Dendritic cell treated with granulocyte-macrophage colony-stimulating factor and Interleukin-4, amounts not matched to agents 40 ng/mL and 50 ng/mL, for 4 days (primary cell): Measurements from ENCODE around the gene CFLAR.

Experiments used
- H3K27ac Mint-ChIP-seq: one replicate; pipeline ENCODE4 v1.8.0; 2022; ENCODE audit warnings: mild to moderate bottlenecking, mixed read lengths
- H3K27me3 Mint-ChIP-seq: one replicate; pipeline ENCODE4 v1.8.0; 2022; ENCODE audit warnings: mild to moderate bottlenecking, mixed read lengths
- H3K36me3 Mint-ChIP-seq: one replicate; pipeline ENCODE4 v1.8.0; 2022; ENCODE audit warnings: low read depth, mixed read lengths
- H3K4me1 Mint-ChIP-seq: one replicate; pipeline ENCODE4 v1.8.0; 2022; ENCODE audit warnings: low read depth, mixed read lengths
- H3K4me3 Mint-ChIP-seq: one replicate; pipeline ENCODE4 v1.8.0; 2022; ENCODE audit warnings: mild to moderate bottlenecking, moderate library complexity, mixed read lengths
- H3K9me3 Mint-ChIP-seq: one replicate; pipeline ENCODE4 v1.8.0; 2022; ENCODE audit warnings: mixed read lengths
- intact Hi-C: fragments of 100-400 bp; cut with micrococcal nuclease; formaldehyde crosslinking; loops from one replicate; pipeline ENCODE4 v1.15.0; 2022

Gene CFLAR

GRCh38 chr2:201116115-201116958, at the start of gene CFLAR:
TSS of gene CFLAR (plus strand) at chr2:201116164. CDS start at chr2:201129866, 13,702 bp downstream.
- H3K27me3 Mint-ChIP-seq, result no peaks in the 10 kb centered on the region
- intact Hi-C loops, result loop anchor here (2.0 to 5.0 kb wide), 3 partner anchors 14 to 61 kb away; partner anchors contain the start of genes HYCC2 and NDUFB3
- H3K36me3 Mint-ChIP-seq, result peaks cover 51% of the 10 kb centered on the region
- H3K4me1 Mint-ChIP-seq, result peaks cover 34% of the 10 kb centered on the region
- H3K27ac Mint-ChIP-seq, result peak within 1 kb of the TSS; percentile 98
- peak within 1 kb of the TSS; percentile 99 for H3K4me3 Mint-ChIP-seq
- no peaks in the 10 kb centered on the region for H3K9me3 Mint-ChIP-seq

GRCh38 chr2:201070948-201071478, 45.0 kb upstream of the CFLAR start:
- no peaks in the 10 kb centered on the region for H3K9me3 Mint-ChIP-seq
- H3K4me1 Mint-ChIP-seq, result peaks cover 39% of the 10 kb centered on the region
- no peaks in the 10 kb centered on the region for H3K27me3 Mint-ChIP-seq
- intact Hi-C loops, result loop anchor here (1.0 to 5.0 kb wide), 5 partner anchors 46 to 170 kb away; partner anchors contain the start of gene CFLAR
- H3K27ac Mint-ChIP-seq, result peak overlapping the region; percentile 93
- peaks cover 14% of the 10 kb centered on the region for H3K36me3 Mint-ChIP-seq
- H3K4me3 Mint-ChIP-seq, result peak overlapping the region; percentile 94

GRCh38 chr2:201071479-201072200, 44.3 kb upstream of the CFLAR start, which contains the start of the genes HYCC2 and NDUFB3:
TSS of gene HYCC2 (minus strand) at chr2:201071671. CDS start at chr2:201024009, 47,662 bp downstream.
TSS of gene NDUFB3 (plus strand) at chr2:201072001. CDS start at chr2:201078883, 6,882 bp downstream.
- H3K4me3 Mint-ChIP-seq, result peak within 1 kb of the TSS; percentile 94
- H3K4me1 Mint-ChIP-seq, result peaks cover 37% of the 10 kb centered on the region
- H3K9me3 Mint-ChIP-seq, result no peaks in the 10 kb centered on the region
- intact Hi-C loops, result loop anchor here (1.0 to 5.0 kb wide), 5 partner anchors 46 to 170 kb away; partner anchors contain the start of gene CFLAR
- H3K36me3 Mint-ChIP-seq, result peaks cover 14% of the 10 kb centered on the region
- H3K27ac Mint-ChIP-seq, result peak within 1 kb of the TSS; percentile 93
- H3K27me3 Mint-ChIP-seq, result no peaks in the 10 kb centered on the region

GRCh38 chr2:201072201-201072530, 43.8 kb upstream of the CFLAR start:
- H3K4me3 Mint-ChIP-seq, result peak overlapping the region; percentile 94
- peaks cover 14% of the 10 kb centered on the region for H3K36me3 Mint-ChIP-seq
- H3K9me3 Mint-ChIP-seq, result no peaks in the 10 kb centered on the region
- intact Hi-C loops, result loop anchor here (5.0 kb wide), 4 partner anchors 45 to 160 kb away; partner anchors contain the start of gene CFLAR
- H3K27ac Mint-ChIP-seq, result peak overlapping the region; percentile 93
- H3K4me1 Mint-ChIP-seq, result peaks cover 37% of the 10 kb centered on the region
- no peaks in the 10 kb centered on the region for H3K27me3 Mint-ChIP-seq

- Mint-ChIP-seq H3K27me3 (no peaks in the 10 kb centered on the region), H3K4me3 (no peak overlapping the region), H3K9me3 (no peaks in the 10 kb centered on the region), H3K36me3 (peaks cover 18% of the 10 kb centered on the region), H3K4me1 (peaks cover 37% of the 10 kb centered on the region), H3K27ac (no peak overlapping the region)
- intact Hi-C loops, result loop anchor here (5.0 kb wide), 4 partner anchors 44 to 159 kb away; partner anchors contain the start of gene CFLAR
Observed at GRCh38 chr2:201073071-201073470, 42.9 kb upstream of the CFLAR start.

GRCh38 chr2:201074996-201075395, 41.0 kb upstream of the CFLAR start:
- no peak overlapping the region for H3K4me3 Mint-ChIP-seq
- peaks cover 23% of the 10 kb centered on the region for H3K4me1 Mint-ChIP-seq
- no peaks in the 10 kb centered on the region for H3K27me3 Mint-ChIP-seq
- no peak overlapping the region for H3K27ac Mint-ChIP-seq
- H3K36me3 Mint-ChIP-seq, result peaks cover 34% of the 10 kb centered on the region
- intact Hi-C loops, result loop anchor here (5.0 kb wide), 4 partner anchors 42 to 157 kb away; partner anchors contain the start of gene CFLAR
- no peaks in the 10 kb centered on the region for H3K9me3 Mint-ChIP-seq

- Mint-ChIP-seq H3K4me1 (no peaks in the 10 kb centered on the region), H3K9me3 (no peaks in the 10 kb centered on the region), H3K27ac (no peak overlapping the region), H3K27me3 (no peaks in the 10 kb centered on the region), H3K36me3 (peaks cover 78% of the 10 kb centered on the region), H3K4me3 (no peak overlapping the region)
- intact Hi-C loops, result no loop called here
Observed at GRCh38 chr2:201084863-201085262, 31.1 kb upstream of the CFLAR start.

- Mint-ChIP-seq H3K36me3 (peaks cover 45% of the 10 kb centered on the region), H3K9me3 (no peaks in the 10 kb centered on the region), H3K4me3 (no peak overlapping the region), H3K27ac (no peak overlapping the region), H3K27me3 (no peaks in the 10 kb centered on the region), H3K4me1 (peaks cover 5% of the 10 kb centered on the region)
- intact Hi-C loops, result no loop called here
Observed at GRCh38 chr2:201090574-201090973, 25.4 kb upstream of the CFLAR start.

GRCh38 chr2:201093573-201093972, 22.4 kb upstream of the CFLAR start:
- H3K27ac Mint-ChIP-seq, result no peak overlapping the region
- H3K9me3 Mint-ChIP-seq, result no peaks in the 10 kb centered on the region
- H3K4me1 Mint-ChIP-seq, result peaks cover 5% of the 10 kb centered on the region
- intact Hi-C loops, result no loop called here
- H3K27me3 Mint-ChIP-seq, result no peaks in the 10 kb centered on the region
- peaks cover 15% of the 10 kb centered on the region for H3K36me3 Mint-ChIP-seq
- peak overlapping the region; percentile 51 for H3K4me3 Mint-ChIP-seq

- no peaks in the 10 kb centered on the region for H3K4me1 Mint-ChIP-seq
- intact Hi-C loops, result no loop called here
- H3K27me3 Mint-ChIP-seq, result no peaks in the 10 kb centered on the region
- peaks cover 12% of the 10 kb centered on the region for H3K36me3 Mint-ChIP-seq
- no peaks in the 10 kb centered on the region for H3K9me3 Mint-ChIP-seq
- H3K27ac Mint-ChIP-seq, result no peak overlapping the region
- no peak overlapping the region for H3K4me3 Mint-ChIP-seq
Observed at GRCh38 chr2:201100497-201100896, 15.5 kb upstream of the CFLAR start.

- no peaks in the 10 kb centered on the region for H3K4me1 Mint-ChIP-seq
- no peaks in the 10 kb centered on the region for H3K9me3 Mint-ChIP-seq
- no peaks in the 10 kb centered on the region for H3K27me3 Mint-ChIP-seq
- no peak overlapping the region for H3K27ac Mint-ChIP-seq
- H3K4me3 Mint-ChIP-seq, result no peak overlapping the region
- intact Hi-C loops, result no loop called here
- peaks cover 18% of the 10 kb centered on the region for H3K36me3 Mint-ChIP-seq
Observed at GRCh38 chr2:201105759-201106158, 10.2 kb upstream of the CFLAR start.

GRCh38 chr2:201107624-201108023, 8.3 kb upstream of the CFLAR start:
- intact Hi-C loops, result no loop called here
- Mint-ChIP-seq H3K9me3 (no peaks in the 10 kb centered on the region), H3K36me3 (peaks cover 18% of the 10 kb centered on the region), H3K4me1 (peaks cover under 1% of the 10 kb centered on the region), H3K4me3 (no peak overlapping the region), H3K27ac (no peak overlapping the region), H3K27me3 (no peaks in the 10 kb centered on the region)

GRCh38 chr2:201108341-201108740, 7.6 kb upstream of the CFLAR start:
- Mint-ChIP-seq H3K4me3 (no peak overlapping the region), H3K27ac (no peak overlapping the region), H3K9me3 (no peaks in the 10 kb centered on the region), H3K4me1 (peaks cover 8% of the 10 kb centered on the region), H3K27me3 (no peaks in the 10 kb centered on the region), H3K36me3 (peaks cover 18% of the 10 kb centered on the region)
- intact Hi-C loops, result no loop called here
